ENCODE results near the gene DDO. TPM values are rescaled to one million over a fixed set of nuclear protein-coding genes. Genes with fewer than 3 reads are reported as not detected.

The DDO gene
- total and polyA plus RNA-seq, 2 of the 8 experiments (the other 6 are each of a cell fraction or from before 2014, with no cell fraction given) = not detected

GRCh38 chr6:110421749-110422443 is 6.5 kb upstream of the DDO start:
- no peak overlapping the region for H4K5ac ChIP-seq (ENCODE audit: insufficient read length, low read depth, low read length)
- no peaks in the 10 kb centered on the region for H3K79me1 ChIP-seq (ENCODE audit: low read depth, low read length)
- H2BK120ac ChIP-seq (replicated peaks; ENCODE audit: low read depth, low read length) = no peak overlapping the region
- no peak overlapping the region for H4K91ac ChIP-seq (replicated peaks; ENCODE audit: insufficient read length, low read length)
- H3K4me3 ChIP-seq (ENCODE audit: extremely low read depth in 1 of 4, insufficient read depth in 2 of 4, low read depth in 3 of 4, low read length in 4 of 4) = no peak overlapping the region
- H2AK5ac ChIP-seq (ENCODE audit: low read depth, low read length) = no peak overlapping the region
- POLR2A ChIA-PET (ENCODE audit: partially characterized antibody) = no interaction called here
- no peaks in the 10 kb centered on the region for H3K9me3 ChIP-seq (ENCODE audit: insufficient read depth in 2 of 2, low read depth in 1 of 2, low read length in 1 of 2)
- H4K20me1 ChIP-seq (replicated peaks in 1 of 2; ENCODE audit: control insufficient read depth in 1 of 2, insufficient read depth in 2 of 2, low read length in 2 of 2) = no peaks in the 10 kb centered on the region
- H2AFZ ChIP-seq (ENCODE audit: low read length) = no peak overlapping the region
- H4K8ac ChIP-seq (ENCODE audit: extremely low read depth, insufficient read depth, low read length) = no peak overlapping the region
- no peak overlapping the region for H3K27ac ChIP-seq (ENCODE audit: low read depth, low read length)
- no peak overlapping the region for H2BK5ac ChIP-seq (ENCODE audit: low read depth, low read length)
- H3K18ac ChIP-seq (ENCODE audit: extremely low read depth, low read length) = no peak overlapping the region
- peaks cover 3% of the 10 kb centered on the region; the same call in 1 of the 2 replicates for H3K23me2 ChIP-seq (ENCODE audit: low read depth, low read length)
- no peak overlapping the region for H3K4me2 ChIP-seq (ENCODE audit: insufficient read depth in 1 of 2, low read depth in 2 of 2, low read length in 2 of 2)
- no peaks in the 10 kb centered on the region for H3K36me3 ChIP-seq (ENCODE audit: control insufficient read depth in 2 of 4, insufficient read depth in 4 of 4, low read length in 3 of 4)
- H3K4ac ChIP-seq (replicated peaks; ENCODE audit: insufficient read length, low read depth, low read length) = no peak overlapping the region
- no peak overlapping the region for H2BK20ac ChIP-seq (ENCODE audit: low read length)
- CTCF ChIA-PET (ENCODE audit: partially characterized antibody) = no interaction called here
- H3K23ac ChIP-seq (ENCODE audit: insufficient read length) = no peak overlapping the region
- 73% methylated on average over 4 of the region's 4 CpGs; no CpG with 5 or more reads in 1 of the 2 experiments for WGBS, 2 experiments (ENCODE audit: extremely low coverage in 1 of 2, insufficient coverage in 1 of 2, insufficient read length in 1 of 2, insufficient replicate concordance in 2 of 2, low coverage in 1 of 2, low lambda C conversion rate in 2 of 2, missing lambda C conversion rate in 1 of 2)
- FAIRE-seq (no peak), DNase-seq (ENCODE audit: low read depth in 1 of 2, low spot score in 2 of 2) (no peak)
- no peak overlapping the region for H3K14ac ChIP-seq (ENCODE audit: insufficient read length)
- H3K9ac ChIP-seq (replicated peaks in 1 of 4; ENCODE audit: extremely low read depth in 1 of 4, low read depth in 3 of 4, low read length in 3 of 4) = no peak overlapping the region
- no peak overlapping the region for H2BK15ac ChIP-seq (ENCODE audit: low read length)
- no peak overlapping the region for H3K56ac ChIP-seq (replicated peaks; ENCODE audit: insufficient read length, low read depth, low read length)
- no peaks in the 10 kb centered on the region for H3K79me2 ChIP-seq (ENCODE audit: control insufficient read depth in 1 of 2, insufficient read depth in 2 of 2, low read length in 2 of 2)
- H2BK12ac ChIP-seq (ENCODE audit: low read depth, low read length) = no peak overlapping the region
- no peaks in the 10 kb centered on the region for H3K4me1 ChIP-seq (replicated peaks in 1 of 4; ENCODE audit: control insufficient read depth in 3 of 4, insufficient read depth in 4 of 4, low read length in 3 of 4)
- no peaks in the 10 kb centered on the region for H3K27me3 ChIP-seq (replicated peaks in 1 of 4; ENCODE audit: control insufficient read depth in 3 of 4, extremely low read depth in 1 of 4, insufficient read depth in 3 of 4, low read length in 3 of 4)
- TF ChIP-seq RXRA (IDR thresholded peaks at IDR 0.05; ENCODE audit: insufficient read depth, low read depth, low read length) (no peak), CHD1 (IDR thresholded peaks at IDR 0.05; ENCODE audit: low read depth, low read length) (no peak), POLR2AphosphoS5 (IDR thresholded peaks at IDR 0.05; ENCODE audit: low read depth, low read length) (no peak), SIN3A (conservative IDR thresholded peaks at IDR 0.05 in 1 of 2, IDR thresholded peaks at IDR 0.05 in 1 of 2; ENCODE audit: low read depth in 1 of 2, low read length in 2 of 2) (no peak), GABPA (IDR thresholded peaks at IDR 0.05; ENCODE audit: borderline replicate concordance, insufficient read depth, low read length) (no peak), EZH2 (IDR thresholded peaks at IDR 0.05; ENCODE audit: low read depth, low read length, severe bottlenecking) (no peak), BRCA1 (IDR thresholded peaks at IDR 0.05; ENCODE audit: low read depth, low read length) (no peak), HDAC2 (IDR thresholded peaks at IDR 0.05; ENCODE audit: borderline replicate concordance in 1 of 2, low read depth in 2 of 2, low read length in 2 of 2) (no peak), BACH1 (IDR thresholded peaks at IDR 0.05; ENCODE audit: low read length) (no peak), SP2 (IDR thresholded peaks at IDR 0.05; ENCODE audit: low read length) (no peak), SAP30 (IDR thresholded peaks at IDR 0.05; ENCODE audit: insufficient read depth, insufficient replicate concordance, low read length) (no peak), TCF12 (IDR thresholded peaks at IDR 0.05; ENCODE audit: low read depth, low read length) (no peak), RNF2 (IDR thresholded peaks at IDR 0.05; ENCODE audit: borderline replicate concordance, low read depth, low read length, missing control alignments, poor library complexity, severe bottlenecking) (no peak)
